K562 (cell line): ENCODE measurements around the gene CMTR2. TPM values are rescaled to one million over a fixed set of nuclear protein-coding genes. Genes with fewer than 3 reads are reported as not detected.

Experiments
- CBFA2T2 ChIP-seq: fragments of 450-650 bp; conservative IDR thresholded peaks from 2 replicates; pipeline ENCODE4 v1.6.1; 2017; ENCODE audit warnings: mild to moderate bottlenecking
- CHCHD3 ChIP-seq: fragments of 250-450 bp; sonication (Bioruptor Pico); IDR thresholded peaks from 2 replicates; pipeline ENCODE4 v2.1.2; 2022; ENCODE audit warnings: mild to moderate bottlenecking
- CHD1 ChIP-seq: fragments of 200-600 bp; sonication (generic); IDR thresholded peaks from one replicate; pipeline ENCODE4 v1.6.1; 2012; ENCODE audit warnings: mild to moderate bottlenecking, moderate library complexity, low read length, inconsistent platforms
- DDX20 ChIP-seq: fragments of 450-650 bp; IDR thresholded peaks from 2 replicates; pipeline ENCODE4 v1.6.1; 2016; ENCODE audit warnings: missing genetic modification characterization, low read depth, mild to moderate bottlenecking, missing compliant biosample characterization, moderate library complexity
- KAT8 ChIP-seq: fragments of 450-650 bp; IDR thresholded peaks from 2 replicates; pipeline ENCODE4 v1.6.1; 2016; ENCODE audit warnings: low read depth, mild to moderate bottlenecking
- MEIS2 ChIP-seq: fragments of 450-650 bp; IDR thresholded peaks from 2 replicates; pipeline ENCODE4 v1.6.1; 2014; ENCODE audit warnings: mild to moderate bottlenecking; ENCODE audit not compliant: partially characterized antibody
- PHF8 ChIP-seq: fragments of 200-600 bp; sonication (generic); IDR thresholded peaks from 2 replicates; pipeline ENCODE4 v1.6.1; 2012; ENCODE audit warnings: mixed run types, mild to moderate bottlenecking, inconsistent platforms, low read length, moderate library complexity, borderline replicate concordance
- POLR2AphosphoS5 ChIP-seq: IDR thresholded peaks from 2 replicates; pipeline ENCODE4 v1.6.1; 2011; ENCODE audit warnings: mild to moderate bottlenecking, low read depth, low read length, moderate library complexity; ENCODE audit not compliant: control insufficient read depth, insufficient read depth
- POLR2G ChIP-seq: fragments of 200-400 bp; formaldehyde crosslinking; IDR thresholded peaks from 2 replicates; pipeline ENCODE4 v1.6.1; 2017; ENCODE audit warnings: low read depth, mild to moderate bottlenecking, antibody characterized with exemption, low read length, moderate library complexity
- ZNF12 ChIP-seq: sonication (generic); formaldehyde crosslinking; IDR thresholded peaks from 2 replicates; pipeline ENCODE4 v1.4.0; 2020; ENCODE audit warnings: mild to moderate bottlenecking, missing genetic modification reagents
- ZNF583 ChIP-seq: fragments of 250-450 bp; sonication (Bioruptor Pico); IDR thresholded peaks from 2 replicates; pipeline ENCODE4 v1.4.0; 2020
- polyA plus RNA-seq, 8 experiments: library from polyadenylated mRNA; depleted of rRNA in 4 of 8; stranded (reverse) in 5 of 8; unstranded in 3 of 8; fragments of >200 nt; fragmentation: Nextera tagmentation in 2 of 8; fragmentation: Illumina TruSeq in 1 of 8; extraction: Ambion mirVana in 2 of 8; extraction: Trizol in 1 of 8; gene quantifications; 2 replicates each; pipeline versions ENCODE4 v1.2.1 to v1.2.3, GENCODE V29; 2011 to 2014; ENCODE audit warnings: inconsistent platforms in 1 of 8, missing spikeins in 1 of 8
- total RNA-seq, 7 experiments: library from RNA; depleted of rRNA in 6 of 7; stranded (reverse); fragments of >200 nt in 6 of 7; fragmentation: Illumina TruSeq in 2 of 7; extraction: Trizol in 2 of 7; gene quantifications; 2 replicates each; pipeline versions ENCODE4 v1.2.1 to v1.2.3, GENCODE V29; 2011 to 2021; ENCODE audit warnings: low replicate concordance in 1 of 7
- TF ChIP-seq, protein P1 (sequence below): fragments of 250-450 bp; sonication (Bioruptor Pico); IDR thresholded peaks from 2 replicates; pipeline ENCODE4 v1.6.1; 2021; ENCODE audit warnings: mild to moderate bottlenecking
- TF ChIP-seq, protein P2 (sequence below): fragments of 450-650 bp; IDR thresholded peaks from 2 replicates; pipeline ENCODE4 v1.6.1; 2016; ENCODE audit warnings: antibody characterized with exemption
- TF ChIP-seq, protein P3 (sequence below): sonication (generic); formaldehyde crosslinking; IDR thresholded peaks from 2 replicates; pipeline ENCODE4 v1.8.0; 2022; ENCODE audit warnings: missing genetic modification reagents, mild to moderate bottlenecking, borderline replicate concordance
- TF ChIP-seq, protein P4 (sequence below): fragments of 250-450 bp; sonication (Bioruptor Pico); IDR thresholded peaks from 2 replicates; pipeline ENCODE4 v1.5.1; 2021; ENCODE audit warnings: mild to moderate bottlenecking
- TF ChIP-seq, protein P5 (sequence below), 3 experiments: IDR thresholded peaks in 2 of 3; conservative IDR thresholded peaks in 1 of 3; 2 replicates each; pipeline ENCODE4 v1.5.1; 2011 to 2012; ENCODE audit warnings: low read length in 3 of 3, mild to moderate bottlenecking in 3 of 3, control low read depth in 2 of 3, improper control_type of control experiment in 1 of 3, inconsistent platforms in 1 of 3, low read depth in 1 of 3, mixed read lengths in 1 of 3, moderate library complexity in 1 of 3; ENCODE audit not compliant: insufficient read depth in 2 of 3
- TF ChIP-seq, protein P6 (sequence below): fragments of 250-450 bp; sonication (Bioruptor Pico); IDR thresholded peaks from 2 replicates; pipeline ENCODE4 v1.4.0; 2020

Gene CMTR2
- total and polyA plus RNA-seq, 9 of the 15 experiments (the other 6 are each of a cell fraction or from before 2014, with no cell fraction given): 4.6 to 24.8 (median 12.7) TPM

DNA sequence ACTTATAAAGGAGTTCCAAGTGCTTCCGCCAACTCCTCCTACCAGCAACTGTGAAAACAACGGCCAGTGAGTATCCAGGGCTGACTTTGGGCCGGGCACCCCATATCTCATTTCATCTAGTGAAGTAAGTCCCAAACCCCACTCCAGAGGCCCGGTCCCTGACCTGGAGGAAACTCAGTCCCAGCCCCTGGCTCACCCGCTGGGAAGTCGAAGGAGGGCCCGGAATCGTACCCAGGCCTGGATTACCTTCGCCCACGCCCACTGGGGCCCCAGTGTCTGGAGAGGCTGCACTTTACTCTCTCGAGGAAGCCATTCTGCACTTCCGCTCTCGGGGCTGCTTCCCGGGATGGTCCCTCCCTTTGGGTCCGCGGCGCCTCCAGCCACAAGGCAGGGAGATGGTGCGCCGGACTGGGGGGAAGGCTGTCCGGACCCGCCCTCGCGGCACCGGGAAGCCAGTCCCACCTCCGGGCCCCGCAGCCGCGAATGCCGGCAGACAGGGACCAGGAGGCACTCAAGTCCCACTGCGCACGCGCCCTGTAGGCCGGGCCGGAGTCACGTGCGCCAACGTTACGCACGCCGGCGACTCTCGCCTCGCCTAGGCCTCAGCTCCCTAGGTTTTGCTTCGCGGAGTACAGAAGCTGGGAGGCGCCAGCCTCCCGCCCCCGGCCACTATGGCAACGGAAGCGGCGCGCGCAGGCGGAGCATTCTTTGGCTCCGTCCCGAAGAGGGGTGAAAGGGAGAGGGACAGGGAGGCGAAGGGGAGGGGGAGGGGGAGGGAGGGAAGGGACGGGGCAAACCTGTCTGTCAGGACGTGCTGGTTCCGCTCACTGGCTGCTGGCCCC, at the start of gene CMTR2 (continued):
- TF ChIP-seq MEIS2 (peak; percentile 65), KAT8 (no peak), PHF8 (peak; percentile 96), POLR2G (peak; percentile 97), ZNF12 (peak; percentile 50; the same call in 1 of the 2 replicates), DDX20 (tag) (no peak), ZNF583 (CRISPR knock-in tag) (peak; percentile 66; the same call in 1 of the 2 replicates), CBFA2T2 (peak; percentile 63), CHD1 (no peak), POLR2AphosphoS5 (peak; percentile 49; the same call in 1 of the 2 replicates), CHCHD3 (CRISPR knock-in tag) (0 out of 2 replicates have a peak, but pooled peaks have one; percentile 23)
- TF ChIP-seq, protein P1, sequence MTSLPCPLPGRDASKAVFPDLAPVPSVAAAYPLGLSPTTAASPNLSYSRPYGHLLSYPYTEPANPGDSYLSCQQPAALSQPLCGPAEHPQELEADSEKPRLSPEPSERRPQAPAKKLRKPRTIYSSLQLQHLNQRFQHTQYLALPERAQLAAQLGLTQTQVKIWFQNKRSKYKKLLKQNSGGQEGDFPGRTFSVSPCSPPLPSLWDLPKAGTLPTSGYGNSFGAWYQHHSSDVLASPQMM (CRISPR knock-in tag): no peak
- TF ChIP-seq, protein P2, sequence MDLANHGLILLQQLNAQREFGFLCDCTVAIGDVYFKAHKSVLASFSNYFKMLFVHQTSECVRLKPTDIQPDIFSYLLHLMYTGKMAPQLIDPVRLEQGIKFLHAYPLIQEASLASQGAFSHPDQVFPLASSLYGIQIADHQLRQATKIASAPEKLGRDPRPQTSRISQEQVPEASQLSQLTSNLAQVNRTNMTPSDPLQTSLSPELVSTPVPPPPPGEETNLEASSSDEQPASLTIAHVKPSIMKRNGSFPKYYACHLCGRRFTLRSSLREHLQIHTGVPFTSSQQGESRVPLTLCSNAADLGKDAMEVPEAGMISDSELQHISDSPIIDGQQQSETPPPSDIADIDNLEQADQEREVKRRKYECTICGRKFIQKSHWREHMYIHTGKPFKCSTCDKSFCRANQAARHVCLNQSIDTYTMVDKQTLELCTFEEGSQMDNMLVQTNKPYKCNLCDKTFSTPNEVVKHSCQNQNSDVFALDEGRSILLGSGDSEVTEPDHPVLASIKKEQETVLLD: peak; percentile 88
- TF ChIP-seq, protein P3, sequence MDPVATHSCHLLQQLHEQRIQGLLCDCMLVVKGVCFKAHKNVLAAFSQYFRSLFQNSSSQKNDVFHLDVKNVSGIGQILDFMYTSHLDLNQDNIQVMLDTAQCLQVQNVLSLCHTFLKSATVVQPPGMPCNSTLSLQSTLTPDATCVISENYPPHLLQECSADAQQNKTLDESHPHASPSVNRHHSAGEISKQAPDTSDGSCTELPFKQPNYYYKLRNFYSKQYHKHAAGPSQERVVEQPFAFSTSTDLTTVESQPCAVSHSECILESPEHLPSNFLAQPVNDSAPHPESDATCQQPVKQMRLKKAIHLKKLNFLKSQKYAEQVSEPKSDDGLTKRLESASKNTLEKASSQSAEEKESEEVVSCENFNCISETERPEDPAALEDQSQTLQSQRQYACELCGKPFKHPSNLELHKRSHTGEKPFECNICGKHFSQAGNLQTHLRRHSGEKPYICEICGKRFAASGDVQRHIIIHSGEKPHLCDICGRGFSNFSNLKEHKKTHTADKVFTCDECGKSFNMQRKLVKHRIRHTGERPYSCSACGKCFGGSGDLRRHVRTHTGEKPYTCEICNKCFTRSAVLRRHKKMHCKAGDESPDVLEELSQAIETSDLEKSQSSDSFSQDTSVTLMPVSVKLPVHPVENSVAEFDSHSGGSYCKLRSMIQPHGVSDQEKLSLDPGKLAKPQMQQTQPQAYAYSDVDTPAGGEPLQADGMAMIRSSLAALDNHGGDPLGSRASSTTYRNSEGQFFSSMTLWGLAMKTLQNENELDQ (CRISPR knock-in tag): peak; percentile 30; the same call in 1 of the 2 replicates
- TF ChIP-seq, protein P4, sequence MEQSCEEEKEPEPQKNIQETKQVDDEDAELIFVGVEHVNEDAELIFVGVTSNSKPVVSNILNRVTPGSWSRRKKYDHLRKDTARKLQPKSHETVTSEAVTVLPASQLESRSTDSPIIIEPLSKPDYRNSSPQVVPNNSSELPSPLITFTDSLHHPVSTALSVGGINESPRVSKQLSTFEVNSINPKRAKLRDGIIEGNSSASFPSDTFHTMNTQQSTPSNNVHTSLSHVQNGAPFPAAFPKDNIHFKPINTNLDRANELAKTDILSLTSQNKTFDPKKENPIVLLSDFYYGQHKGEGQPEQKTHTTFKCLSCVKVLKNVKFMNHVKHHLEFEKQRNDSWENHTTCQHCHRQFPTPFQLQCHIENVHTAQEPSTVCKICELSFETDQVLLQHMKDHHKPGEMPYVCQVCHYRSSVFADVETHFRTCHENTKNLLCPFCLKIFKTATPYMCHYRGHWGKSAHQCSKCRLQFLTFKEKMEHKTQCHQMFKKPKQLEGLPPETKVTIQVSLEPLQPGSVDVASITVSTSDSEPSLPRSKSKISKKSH (CRISPR knock-in tag): no peak
- TF ChIP-seq, protein P5, sequence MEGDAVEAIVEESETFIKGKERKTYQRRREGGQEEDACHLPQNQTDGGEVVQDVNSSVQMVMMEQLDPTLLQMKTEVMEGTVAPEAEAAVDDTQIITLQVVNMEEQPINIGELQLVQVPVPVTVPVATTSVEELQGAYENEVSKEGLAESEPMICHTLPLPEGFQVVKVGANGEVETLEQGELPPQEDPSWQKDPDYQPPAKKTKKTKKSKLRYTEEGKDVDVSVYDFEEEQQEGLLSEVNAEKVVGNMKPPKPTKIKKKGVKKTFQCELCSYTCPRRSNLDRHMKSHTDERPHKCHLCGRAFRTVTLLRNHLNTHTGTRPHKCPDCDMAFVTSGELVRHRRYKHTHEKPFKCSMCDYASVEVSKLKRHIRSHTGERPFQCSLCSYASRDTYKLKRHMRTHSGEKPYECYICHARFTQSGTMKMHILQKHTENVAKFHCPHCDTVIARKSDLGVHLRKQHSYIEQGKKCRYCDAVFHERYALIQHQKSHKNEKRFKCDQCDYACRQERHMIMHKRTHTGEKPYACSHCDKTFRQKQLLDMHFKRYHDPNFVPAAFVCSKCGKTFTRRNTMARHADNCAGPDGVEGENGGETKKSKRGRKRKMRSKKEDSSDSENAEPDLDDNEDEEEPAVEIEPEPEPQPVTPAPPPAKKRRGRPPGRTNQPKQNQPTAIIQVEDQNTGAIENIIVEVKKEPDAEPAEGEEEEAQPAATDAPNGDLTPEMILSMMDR (IDR thresholded peaks at IDR 0.05 in 2 of 3, conservative IDR thresholded peaks at IDR 0.05 in 1 of 3; ENCODE audit: insufficient read depth in 2 of 3, low read depth in 1 of 3, low read length in 3 of 3): peak in 2 of 3 experiments; percentile 9 to 18; a peak in 1 of 6 replicates
- TF ChIP-seq, protein P6, sequence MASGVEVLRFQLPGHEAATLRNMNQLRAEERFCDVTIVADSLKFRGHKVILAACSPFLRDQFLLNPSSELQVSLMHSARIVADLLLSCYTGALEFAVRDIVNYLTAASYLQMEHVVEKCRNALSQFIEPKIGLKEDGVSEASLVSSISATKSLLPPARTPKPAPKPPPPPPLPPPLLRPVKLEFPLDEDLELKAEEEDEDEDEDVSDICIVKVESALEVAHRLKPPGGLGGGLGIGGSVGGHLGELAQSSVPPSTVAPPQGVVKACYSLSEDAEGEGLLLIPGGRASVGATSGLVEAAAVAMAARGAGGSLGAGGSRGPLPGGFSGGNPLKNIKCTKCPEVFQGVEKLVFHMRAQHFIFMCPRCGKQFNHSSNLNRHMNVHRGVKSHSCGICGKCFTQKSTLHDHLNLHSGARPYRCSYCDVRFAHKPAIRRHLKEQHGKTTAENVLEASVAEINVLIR (CRISPR knock-in tag): 0 out of 2 replicates have a peak, but pooled peaks have one; percentile 23
